Measurements from ENCODE around the gene PRKCB.

Gene PRKCB

DNA sequence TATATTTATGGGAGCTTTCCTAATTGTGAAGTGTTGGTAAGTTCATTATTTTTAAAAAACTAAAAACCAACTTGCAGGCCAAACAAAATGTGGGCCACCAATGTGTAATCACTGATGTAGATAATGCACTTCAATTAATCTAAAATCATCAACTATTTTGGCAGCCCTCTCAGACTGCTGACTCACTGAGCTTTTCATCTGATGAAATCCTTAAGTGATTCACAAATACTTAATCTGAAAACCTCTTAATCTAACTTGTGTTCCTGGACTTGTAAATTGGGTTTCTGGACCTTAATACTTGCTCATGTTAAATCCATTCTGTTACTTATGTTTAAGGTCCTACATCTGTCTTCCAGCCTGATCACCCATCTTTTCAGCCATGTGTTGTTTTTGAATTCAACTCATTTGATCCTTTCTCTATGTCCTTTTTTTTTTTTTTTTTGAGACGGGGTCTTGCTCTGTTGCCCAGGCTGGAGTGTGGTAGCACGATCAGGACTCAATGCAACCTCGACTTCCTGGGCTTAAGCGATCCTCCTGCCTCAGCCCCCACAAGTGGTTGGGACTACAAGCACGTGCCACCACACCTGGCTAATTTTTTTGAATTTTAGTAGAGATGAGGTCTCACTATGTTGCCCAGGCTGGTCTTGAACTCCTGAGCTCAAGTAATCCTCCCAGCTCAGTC is 39.0 kb downstream of the PRKCB start:
- no peak for DNase-seq (ENCODE audit: low read depth)
- no peak overlapping the region for H3K4me3 ChIP-seq (ENCODE audit: low read depth, low read length)
- TF ChIP-seq, protein P1, sequence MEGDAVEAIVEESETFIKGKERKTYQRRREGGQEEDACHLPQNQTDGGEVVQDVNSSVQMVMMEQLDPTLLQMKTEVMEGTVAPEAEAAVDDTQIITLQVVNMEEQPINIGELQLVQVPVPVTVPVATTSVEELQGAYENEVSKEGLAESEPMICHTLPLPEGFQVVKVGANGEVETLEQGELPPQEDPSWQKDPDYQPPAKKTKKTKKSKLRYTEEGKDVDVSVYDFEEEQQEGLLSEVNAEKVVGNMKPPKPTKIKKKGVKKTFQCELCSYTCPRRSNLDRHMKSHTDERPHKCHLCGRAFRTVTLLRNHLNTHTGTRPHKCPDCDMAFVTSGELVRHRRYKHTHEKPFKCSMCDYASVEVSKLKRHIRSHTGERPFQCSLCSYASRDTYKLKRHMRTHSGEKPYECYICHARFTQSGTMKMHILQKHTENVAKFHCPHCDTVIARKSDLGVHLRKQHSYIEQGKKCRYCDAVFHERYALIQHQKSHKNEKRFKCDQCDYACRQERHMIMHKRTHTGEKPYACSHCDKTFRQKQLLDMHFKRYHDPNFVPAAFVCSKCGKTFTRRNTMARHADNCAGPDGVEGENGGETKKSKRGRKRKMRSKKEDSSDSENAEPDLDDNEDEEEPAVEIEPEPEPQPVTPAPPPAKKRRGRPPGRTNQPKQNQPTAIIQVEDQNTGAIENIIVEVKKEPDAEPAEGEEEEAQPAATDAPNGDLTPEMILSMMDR (IDR thresholded peaks at IDR 0.05; ENCODE audit: control insufficient read depth, extremely low read depth, insufficient read depth) = no peak

DNA sequence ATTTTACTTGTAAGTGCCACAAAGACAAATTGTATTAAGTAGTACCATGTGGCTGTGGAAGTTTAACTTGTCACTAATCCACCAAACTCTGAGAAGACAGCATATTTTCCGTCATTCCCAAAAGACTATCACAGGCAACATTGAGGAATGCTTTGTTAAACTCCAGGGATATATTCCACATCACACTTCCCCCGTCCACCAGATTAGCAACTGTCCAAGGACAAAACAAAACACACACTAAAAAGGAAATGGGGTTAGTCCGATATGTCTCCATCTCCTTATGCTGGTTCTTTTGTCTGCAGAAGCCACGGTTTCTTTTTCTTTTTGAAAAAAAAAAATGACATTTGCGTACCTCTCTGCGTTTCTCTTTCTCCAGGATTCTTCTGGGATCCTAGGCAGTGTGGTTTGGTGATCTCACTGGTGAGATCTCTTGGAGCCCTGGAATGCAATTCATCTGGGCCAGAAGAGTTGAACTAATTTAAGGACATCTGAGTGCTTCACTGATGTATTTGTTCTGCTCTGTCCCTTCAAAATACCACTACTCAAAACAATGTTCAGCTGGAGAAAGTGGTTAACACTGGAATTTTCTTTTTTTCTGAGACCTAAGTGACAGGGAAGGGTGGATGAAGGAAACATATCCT is 40.6 kb downstream of the PRKCB start:
- TF ChIP-seq, protein P1 (IDR thresholded peaks at IDR 0.05; ENCODE audit: control insufficient read depth, extremely low read depth, insufficient read depth) = no peak
- H3K4me3 ChIP-seq (ENCODE audit: low read depth, low read length) = no peak overlapping the region
- DNase-seq (ENCODE audit: low read depth) = no peak

DNA sequence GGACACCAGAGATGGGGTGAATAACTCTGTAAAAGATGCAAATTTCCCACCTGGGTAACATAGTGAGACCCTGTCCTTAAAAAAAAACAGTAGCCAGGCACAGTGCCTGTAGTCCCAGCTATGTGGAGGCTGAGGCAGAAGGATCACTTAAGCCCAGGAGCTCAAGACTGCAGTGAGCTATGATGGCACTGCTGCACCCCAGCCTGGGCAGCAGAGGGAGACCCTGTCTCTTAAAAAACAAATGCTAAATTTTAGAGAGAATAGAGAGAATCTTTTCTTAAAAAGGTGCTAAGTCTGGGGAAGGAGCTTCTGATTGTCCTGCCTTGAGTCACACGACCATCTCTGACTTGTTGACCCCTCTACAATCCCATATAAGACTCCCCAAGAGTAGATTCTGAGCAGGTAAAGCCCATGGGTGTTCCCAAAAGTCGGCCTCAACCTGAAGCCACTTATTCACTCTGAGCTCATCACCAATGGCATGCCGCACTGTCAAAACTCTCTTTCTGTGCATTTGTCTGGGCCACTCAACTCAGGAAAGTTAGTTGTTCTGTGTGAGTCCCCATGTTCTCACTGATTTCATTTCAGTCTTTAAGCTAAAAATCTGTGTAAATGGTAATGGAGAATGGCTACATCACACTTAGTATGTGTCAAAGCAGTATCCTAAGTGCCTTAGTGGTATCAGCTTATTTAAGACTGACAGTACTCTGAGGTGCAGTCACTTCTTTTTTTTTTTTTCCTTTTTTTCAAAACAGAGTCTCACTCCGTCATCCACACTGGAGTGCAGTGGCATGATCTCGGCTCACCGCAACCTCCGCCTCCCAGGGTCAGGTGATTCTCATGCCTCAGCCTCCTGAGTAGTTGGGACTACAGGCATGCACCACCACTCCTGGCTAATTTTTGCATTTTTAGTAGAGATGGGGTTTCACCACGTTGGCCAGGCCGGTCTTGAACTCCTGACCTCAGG is 41.6 kb downstream of the PRKCB start:
- DNase-seq (ENCODE audit: low read depth) = no peak
- TF ChIP-seq, protein P1 (IDR thresholded peaks at IDR 0.05; ENCODE audit: control insufficient read depth, extremely low read depth, insufficient read depth) = no peak

DNA sequence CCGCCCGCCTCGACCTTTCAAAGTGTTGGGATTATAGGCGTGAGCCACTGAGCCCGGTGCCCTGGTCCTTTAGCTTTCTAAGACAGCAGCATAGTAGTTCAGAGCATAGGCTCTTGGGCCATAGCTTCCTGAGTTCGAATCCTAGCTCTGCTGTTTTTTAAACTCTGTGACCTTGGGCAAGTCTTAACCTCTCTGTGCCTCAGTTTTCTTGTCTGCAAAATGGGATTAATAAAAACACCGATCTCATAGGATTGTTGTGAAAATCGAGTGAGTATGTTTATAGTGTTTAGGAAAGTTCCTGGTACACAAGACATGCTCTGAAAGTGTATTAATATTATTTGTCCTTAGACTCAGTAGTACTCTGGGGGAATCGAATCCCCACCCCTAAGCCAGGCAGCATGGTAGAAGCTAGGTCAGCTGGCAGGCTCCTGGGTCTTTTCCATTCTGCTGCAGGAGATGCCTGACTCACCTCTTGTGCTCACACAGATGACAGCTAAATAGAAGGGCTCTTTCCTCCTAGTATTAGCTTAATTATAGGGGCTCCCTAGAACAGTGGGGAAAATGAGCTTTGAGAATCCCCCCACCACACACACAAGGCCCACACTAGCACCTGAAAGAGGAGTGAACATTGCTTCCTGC is 44.1 kb downstream of the PRKCB start:
- TF ChIP-seq, protein P1 (IDR thresholded peaks at IDR 0.05; ENCODE audit: control insufficient read depth, extremely low read depth, insufficient read depth) = no peak
- DNase-seq (ENCODE audit: low read depth) = no peak
- no peak overlapping the region for H3K4me3 ChIP-seq (ENCODE audit: low read depth, low read length)

More for the DNA sequence above, 41.6 kb downstream of the PRKCB start:
- H3K4me3 ChIP-seq (ENCODE audit: low read depth, low read length) = no peak overlapping the region

DNA sequence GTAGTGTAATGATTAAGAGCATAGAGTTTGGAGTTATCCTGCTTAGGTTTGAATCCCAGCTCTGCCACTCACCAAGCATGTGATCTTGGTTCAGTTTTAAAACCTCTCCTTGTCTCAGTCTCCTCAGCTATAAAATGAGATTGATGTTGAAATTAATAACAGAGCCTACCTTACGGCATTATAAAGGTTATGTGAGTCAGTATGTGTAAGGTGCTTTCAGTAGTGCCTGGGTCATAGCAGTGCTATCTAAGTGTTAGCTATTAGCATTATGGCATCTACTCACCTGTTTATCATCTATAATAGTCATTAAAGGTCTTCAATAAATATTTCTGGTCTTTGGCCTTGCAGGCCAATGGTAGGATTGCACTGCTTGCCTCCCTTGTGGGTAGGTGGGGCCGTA is 53.4 kb downstream of the PRKCB start:
- no peak for DNase-seq (ENCODE audit: low read depth)
- TF ChIP-seq, protein P1 (IDR thresholded peaks at IDR 0.05; ENCODE audit: control insufficient read depth, extremely low read depth, insufficient read depth) = no peak

DNA sequence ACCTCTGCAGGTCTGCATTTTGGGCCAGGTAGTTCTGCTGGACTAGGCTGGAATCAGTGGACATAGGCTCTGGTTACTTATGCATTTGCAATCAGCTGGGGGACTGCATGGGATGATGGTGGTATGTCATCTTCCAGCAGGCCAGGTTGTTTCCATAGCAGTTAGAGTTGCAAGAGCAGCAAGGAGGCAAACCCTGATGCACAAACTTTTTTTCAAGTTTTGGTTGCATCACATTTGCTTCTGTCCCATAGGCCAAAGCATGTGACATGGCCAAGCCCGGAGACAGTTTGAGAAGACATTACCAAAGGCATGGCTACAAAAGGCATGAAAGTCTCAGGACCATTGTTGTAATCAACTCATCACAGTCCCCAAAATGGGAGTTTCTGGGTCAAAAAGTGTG is 58.2 kb downstream of the PRKCB start:
- TF ChIP-seq, protein P1 (IDR thresholded peaks at IDR 0.05; ENCODE audit: control insufficient read depth, extremely low read depth, insufficient read depth) = no peak
- no peak for DNase-seq (ENCODE audit: low read depth)
- H3K4me3 ChIP-seq (ENCODE audit: low read depth, low read length) = no peak overlapping the region

More for the DNA sequence above, 53.4 kb downstream of the PRKCB start:
- H3K4me3 ChIP-seq (ENCODE audit: low read depth, low read length) = no peak overlapping the region

Data from LNCaP clone FGC (cell line).